Measurements from ENCODE around the gene STX16. TPM values are rescaled to one million over a fixed set of nuclear protein-coding genes. Genes with fewer than 3 reads are reported as not detected.

The STX16 gene
- total RNA-seq, 1 experiment from 2014 or later, result 41.9 TPM

- H3K27me3 ChIP-seq (ENCODE audit: control insufficient read depth, insufficient read depth, low read length), result no peaks in the 10 kb centered on the region
- BruUV-seq (replicated peaks), result TSS peak; percentile 20
- ATAC-seq (no peak), DNase-seq (ENCODE audit: low read depth, low spot score) (no peak)
- H3K9me3 ChIP-seq (ENCODE audit: control insufficient read depth, insufficient read depth, low read depth, low read length), result no peaks in the 10 kb centered on the region
- H3K4me1 ChIP-seq (ENCODE audit: control insufficient read depth, insufficient read depth, low read length), result no peaks in the 10 kb centered on the region
- no peak overlapping the region for H3K27ac ChIP-seq (ENCODE audit: low read length)
- intact Hi-C loops (cut with micrococcal nuclease; ENCODE audit: unreplicated experiment) (no loop called here), in situ Hi-C loops (cut with HindIII; ENCODE audit: low pct_unique_long_range_greater_than_20kb, low sequenced_read_pairs) (no loop called here)
- no peak overlapping the region for H3K4me3 ChIP-seq (ENCODE audit: low read depth in 2 of 2, low read length in 2 of 2)
- ChIA-PET CTCF (no interaction called here), POLR2A (no interaction called here)
- H3K36me3 ChIP-seq (ENCODE audit: control insufficient read depth, insufficient read depth, low read length), result 0 out of 2 replicates have a peak, but pooled peaks cover 2% of the 10 kb centered on the region
- TF ChIP-seq, protein P1, sequence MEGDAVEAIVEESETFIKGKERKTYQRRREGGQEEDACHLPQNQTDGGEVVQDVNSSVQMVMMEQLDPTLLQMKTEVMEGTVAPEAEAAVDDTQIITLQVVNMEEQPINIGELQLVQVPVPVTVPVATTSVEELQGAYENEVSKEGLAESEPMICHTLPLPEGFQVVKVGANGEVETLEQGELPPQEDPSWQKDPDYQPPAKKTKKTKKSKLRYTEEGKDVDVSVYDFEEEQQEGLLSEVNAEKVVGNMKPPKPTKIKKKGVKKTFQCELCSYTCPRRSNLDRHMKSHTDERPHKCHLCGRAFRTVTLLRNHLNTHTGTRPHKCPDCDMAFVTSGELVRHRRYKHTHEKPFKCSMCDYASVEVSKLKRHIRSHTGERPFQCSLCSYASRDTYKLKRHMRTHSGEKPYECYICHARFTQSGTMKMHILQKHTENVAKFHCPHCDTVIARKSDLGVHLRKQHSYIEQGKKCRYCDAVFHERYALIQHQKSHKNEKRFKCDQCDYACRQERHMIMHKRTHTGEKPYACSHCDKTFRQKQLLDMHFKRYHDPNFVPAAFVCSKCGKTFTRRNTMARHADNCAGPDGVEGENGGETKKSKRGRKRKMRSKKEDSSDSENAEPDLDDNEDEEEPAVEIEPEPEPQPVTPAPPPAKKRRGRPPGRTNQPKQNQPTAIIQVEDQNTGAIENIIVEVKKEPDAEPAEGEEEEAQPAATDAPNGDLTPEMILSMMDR (IDR thresholded peaks at IDR 0.05), result no peak
- TF ChIP-seq TCF7L2 (IDR thresholded peaks at IDR 0.05; ENCODE audit: low read depth, low read length) (no peak), POLR2AphosphoS5 (IDR thresholded peaks at IDR 0.05; ENCODE audit: low read depth, low read length) (no peak), REST (IDR thresholded peaks at IDR 0.05; ENCODE audit: insufficient read depth in 1 of 2, low read depth in 2 of 2, low read length in 1 of 2) (no peak), SIN3A (IDR thresholded peaks at IDR 0.05; ENCODE audit: borderline replicate concordance, insufficient read depth, low read depth, low read length) (no peak)
Measured at GRCh38 chr20:58705208-58705926, 54.3 kb downstream of the STX16 start.

DNA sequence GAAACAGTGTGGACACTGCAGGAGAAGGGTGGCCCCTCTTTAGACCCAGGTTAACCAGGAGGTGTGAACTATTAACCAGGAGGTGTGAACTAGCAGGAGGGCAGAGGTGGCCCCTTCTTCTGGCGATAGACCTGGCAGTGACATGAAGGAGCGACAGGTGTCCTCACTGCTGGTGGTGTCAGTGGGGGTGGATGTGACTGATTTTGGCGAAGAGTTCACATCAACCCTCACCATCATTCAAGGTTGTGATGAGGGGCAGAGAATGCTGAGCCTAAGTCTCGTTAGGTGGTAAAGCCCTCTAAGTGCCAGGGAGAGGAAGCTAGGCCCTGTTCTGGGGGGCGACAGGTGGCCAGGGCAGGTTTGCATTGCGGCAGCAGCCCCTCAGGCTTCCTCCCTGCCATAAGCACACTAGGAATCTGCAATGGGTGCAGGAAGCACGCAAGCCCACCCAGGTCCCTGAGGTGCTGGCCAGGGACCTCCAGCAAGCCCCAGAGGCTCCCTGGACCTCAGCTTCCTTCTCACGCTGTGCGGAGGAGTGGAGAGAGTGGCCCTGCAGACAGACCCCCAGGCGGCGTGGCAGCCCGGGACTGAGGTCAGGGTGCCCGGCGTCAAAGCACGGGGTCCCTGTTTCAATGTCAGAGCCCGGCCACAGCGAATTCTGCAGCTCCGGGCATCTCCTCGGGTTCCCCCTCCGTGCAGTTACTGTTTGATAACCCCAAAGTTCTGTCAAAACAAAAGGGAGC, 55.2 kb downstream of the STX16 start:
- Histone ChIP-seq H3K4me1 (ENCODE audit: control insufficient read depth, insufficient read depth, low read length) (no peaks in the 10 kb centered on the region), H3K27me3 (ENCODE audit: control insufficient read depth, insufficient read depth, low read length) (no peaks in the 10 kb centered on the region), H3K9me3 (ENCODE audit: control insufficient read depth, insufficient read depth, low read depth, low read length) (no peaks in the 10 kb centered on the region), H3K4me3 (ENCODE audit: low read depth in 2 of 2, low read length in 2 of 2) (no peak overlapping the region), H3K27ac (ENCODE audit: low read length) (no peak overlapping the region), H3K36me3 (ENCODE audit: control insufficient read depth, insufficient read depth, low read length) (0 out of 2 replicates have a peak, but pooled peaks cover 2% of the 10 kb centered on the region)
- in situ Hi-C loops (cut with HindIII; ENCODE audit: low pct_unique_long_range_greater_than_20kb, low sequenced_read_pairs) (no loop called here), intact Hi-C loops (cut with micrococcal nuclease; ENCODE audit: unreplicated experiment) (no loop called here)
- ATAC-seq (no peak), DNase-seq (ENCODE audit: low read depth, low spot score) (no peak)
- TF ChIP-seq SIN3A (IDR thresholded peaks at IDR 0.05; ENCODE audit: borderline replicate concordance, insufficient read depth, low read depth, low read length), result no peak
- TF ChIP-seq REST (IDR thresholded peaks at IDR 0.05; ENCODE audit: insufficient read depth in 1 of 2, low read depth in 2 of 2, low read length in 1 of 2), result no peak
- TF ChIP-seq POLR2AphosphoS5 (IDR thresholded peaks at IDR 0.05; ENCODE audit: low read depth, low read length), result no peak
- no peak for TF ChIP-seq TCF7L2 (IDR thresholded peaks at IDR 0.05; ENCODE audit: low read depth, low read length)
- TF ChIP-seq, protein P1 (IDR thresholded peaks at IDR 0.05), result no peak
- ChIA-PET CTCF (no interaction called here), POLR2A (no interaction called here)
- BruUV-seq (replicated peaks), result no TSS peak
